ENCODE data around the gene PIK3R1.

The PIK3R1 gene

DNA sequence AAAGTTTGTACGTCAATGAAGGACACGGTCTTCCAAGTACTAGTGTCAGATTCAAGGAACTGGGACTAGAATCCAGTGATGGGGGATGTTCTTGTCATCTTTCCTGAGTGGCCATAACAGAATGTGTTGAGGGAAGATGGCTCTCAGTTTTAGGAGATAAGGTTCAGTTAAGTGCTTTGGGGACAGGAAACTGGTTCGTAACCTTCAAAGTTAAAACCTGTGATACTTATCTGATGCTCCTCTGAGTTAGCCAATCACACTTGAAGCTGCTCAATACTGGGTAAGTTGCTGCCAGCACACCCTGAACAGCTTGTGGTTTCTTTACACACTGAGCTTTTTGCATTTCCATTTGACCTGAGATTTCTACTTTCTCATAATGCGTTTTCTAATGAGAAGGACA, 64.4 kb downstream of the PIK3R1 start:
- Histone ChIP-seq H3K27ac (ENCODE audit: low read depth, low read length) (no peak overlapping the region), H3K4me1 (ENCODE audit: control insufficient read depth, low read length) (no peaks in the 10 kb centered on the region), H3K36me3 (ENCODE audit: control insufficient read depth, low read length) (peaks cover 64% of the 10 kb centered on the region), H3K9me2 (replicated peaks; ENCODE audit: control insufficient read depth, low read length) (no peaks in the 10 kb centered on the region), H3K4me3 (ENCODE audit: low read length) (no peak overlapping the region), H4K20me1 (ENCODE audit: control insufficient read depth, insufficient read depth, low read depth, low read length) (no peaks in the 10 kb centered on the region), H3F3A (ENCODE audit: control insufficient read depth, insufficient read depth) (no peaks in the 10 kb centered on the region; the same call in 1 of the 2 replicates), H3K79me2 (ENCODE audit: control insufficient read depth, low read length) (no peaks in the 10 kb centered on the region), H3K9me3 (ENCODE audit: control insufficient read depth, insufficient read depth, low read length) (no peaks in the 10 kb centered on the region), H3K27me3 (ENCODE audit: control insufficient read depth, low read length) (no peaks in the 10 kb centered on the region), H3K4me2 (ENCODE audit: low read length) (no peak overlapping the region)
- no peak for TF ChIP-seq EZH2phosphoT487 (IDR thresholded peaks at IDR 0.05; ENCODE audit: borderline replicate concordance, low read length)
- TF ChIP-seq, protein P1, sequence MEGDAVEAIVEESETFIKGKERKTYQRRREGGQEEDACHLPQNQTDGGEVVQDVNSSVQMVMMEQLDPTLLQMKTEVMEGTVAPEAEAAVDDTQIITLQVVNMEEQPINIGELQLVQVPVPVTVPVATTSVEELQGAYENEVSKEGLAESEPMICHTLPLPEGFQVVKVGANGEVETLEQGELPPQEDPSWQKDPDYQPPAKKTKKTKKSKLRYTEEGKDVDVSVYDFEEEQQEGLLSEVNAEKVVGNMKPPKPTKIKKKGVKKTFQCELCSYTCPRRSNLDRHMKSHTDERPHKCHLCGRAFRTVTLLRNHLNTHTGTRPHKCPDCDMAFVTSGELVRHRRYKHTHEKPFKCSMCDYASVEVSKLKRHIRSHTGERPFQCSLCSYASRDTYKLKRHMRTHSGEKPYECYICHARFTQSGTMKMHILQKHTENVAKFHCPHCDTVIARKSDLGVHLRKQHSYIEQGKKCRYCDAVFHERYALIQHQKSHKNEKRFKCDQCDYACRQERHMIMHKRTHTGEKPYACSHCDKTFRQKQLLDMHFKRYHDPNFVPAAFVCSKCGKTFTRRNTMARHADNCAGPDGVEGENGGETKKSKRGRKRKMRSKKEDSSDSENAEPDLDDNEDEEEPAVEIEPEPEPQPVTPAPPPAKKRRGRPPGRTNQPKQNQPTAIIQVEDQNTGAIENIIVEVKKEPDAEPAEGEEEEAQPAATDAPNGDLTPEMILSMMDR (IDR thresholded peaks at IDR 0.05; ENCODE audit: low read depth, low read length, poor library complexity, severe bottlenecking) = no peak

GRCh38 chr5:68282001-68282400, 66.4 kb downstream of the PIK3R1 start:
- peaks cover 57% of the 10 kb centered on the region for H3K36me3 ChIP-seq (ENCODE audit: control insufficient read depth, low read length)

GRCh38 chr5:68283766-68284165, 68.2 kb downstream of the PIK3R1 start:
- Histone ChIP-seq H3K36me3 (ENCODE audit: control insufficient read depth, low read length) (peaks cover 50% of the 10 kb centered on the region), H3K79me2 (ENCODE audit: control insufficient read depth, low read length) (0 out of 2 replicates have a peak, but pooled peaks cover 2% of the 10 kb centered on the region), H3K4me1 (ENCODE audit: control insufficient read depth, low read length) (peaks cover 32% of the 10 kb centered on the region), H4K20me1 (ENCODE audit: control insufficient read depth, insufficient read depth, low read depth, low read length) (no peaks in the 10 kb centered on the region), H3K4me3 (ENCODE audit: low read length) (no peak overlapping the region), H3K27me3 (ENCODE audit: control insufficient read depth, low read length) (no peaks in the 10 kb centered on the region), H3K4me2 (ENCODE audit: low read length) (no peak overlapping the region), H3K27ac (ENCODE audit: low read depth, low read length) (no peak overlapping the region), H3F3A (ENCODE audit: control insufficient read depth, insufficient read depth) (peaks cover 13% of the 10 kb centered on the region; the same call in 1 of the 2 replicates), H3K9me2 (replicated peaks; ENCODE audit: control insufficient read depth, low read length) (no peaks in the 10 kb centered on the region), H3K9me3 (ENCODE audit: control insufficient read depth, insufficient read depth, low read length) (no peaks in the 10 kb centered on the region)
- TF ChIP-seq, protein P1 (IDR thresholded peaks at IDR 0.05; ENCODE audit: low read depth, low read length, poor library complexity, severe bottlenecking) = no peak
- TF ChIP-seq EZH2phosphoT487 (IDR thresholded peaks at IDR 0.05; ENCODE audit: borderline replicate concordance, low read length) = no peak

More at GRCh38 chr5:68282001-68282400, 66.4 kb downstream of the PIK3R1 start:
- Histone ChIP-seq H4K20me1 (ENCODE audit: control insufficient read depth, insufficient read depth, low read depth, low read length) (no peaks in the 10 kb centered on the region), H3K9me3 (ENCODE audit: control insufficient read depth, insufficient read depth, low read length) (no peaks in the 10 kb centered on the region), H3K79me2 (ENCODE audit: control insufficient read depth, low read length) (no peaks in the 10 kb centered on the region), H3K4me3 (ENCODE audit: low read length) (no peak overlapping the region), H3K9me2 (replicated peaks; ENCODE audit: control insufficient read depth, low read length) (no peaks in the 10 kb centered on the region), H3K27me3 (ENCODE audit: control insufficient read depth, low read length) (no peaks in the 10 kb centered on the region), H3K4me1 (ENCODE audit: control insufficient read depth, low read length) (peaks cover 14% of the 10 kb centered on the region), H3F3A (ENCODE audit: control insufficient read depth, insufficient read depth) (peaks cover 13% of the 10 kb centered on the region; the same call in 1 of the 2 replicates), H3K4me2 (ENCODE audit: low read length) (no peak overlapping the region), H3K27ac (ENCODE audit: low read depth, low read length) (no peak overlapping the region)
- TF ChIP-seq, protein P1 (IDR thresholded peaks at IDR 0.05; ENCODE audit: low read depth, low read length, poor library complexity, severe bottlenecking) = no peak
- TF ChIP-seq EZH2phosphoT487 (IDR thresholded peaks at IDR 0.05; ENCODE audit: borderline replicate concordance, low read length) = no peak
